Sciatic nerve (tissue), 2 donors: ENCODE results near the gene SIRT2. TPM values are rescaled to one million over a fixed set of nuclear protein-coding genes. Genes with fewer than 3 reads are reported as not detected.
"Not testable (repeated sequence)": the region's sequence is repeated elsewhere in the genome, so short reads cannot be mapped to it uniquely, and the experiment has no call there.

Experiments
- ATAC-seq: fragments of 200-7000 bp; cut with Tn5 transposase; one replicate; pipeline ENCODE4 v1.9.1; 2020; ENCODE audit warnings: mild to moderate bottlenecking, moderate library complexity
- DNase-seq: peaks from one replicate; pipeline ENCODE4 v3.0.0-alpha.2; 2020; ENCODE audit warnings: low spot score
- intact Hi-C: fragments of 100-400 bp; cut with DNase I; formaldehyde crosslinking; loops from one replicate; pipeline ENCODE4 v1.14.2; 2022
- total RNA-seq: library from RNA; stranded (reverse); fragmentation: NEBNext Ultra II Directional; extraction: Animal tissue kit (Norgen Biotek cat#: 25700); gene quantifications from one replicate; pipeline ENCODE4 v1.2.1, GENCODE V29; 2021
- donor health status: DM: no; HTN: no; CAD: no.
- donor health status: DM: no; HTN: no; CAD: no.

Gene SIRT2
- total RNA-seq: 86.4 TPM

DNA sequence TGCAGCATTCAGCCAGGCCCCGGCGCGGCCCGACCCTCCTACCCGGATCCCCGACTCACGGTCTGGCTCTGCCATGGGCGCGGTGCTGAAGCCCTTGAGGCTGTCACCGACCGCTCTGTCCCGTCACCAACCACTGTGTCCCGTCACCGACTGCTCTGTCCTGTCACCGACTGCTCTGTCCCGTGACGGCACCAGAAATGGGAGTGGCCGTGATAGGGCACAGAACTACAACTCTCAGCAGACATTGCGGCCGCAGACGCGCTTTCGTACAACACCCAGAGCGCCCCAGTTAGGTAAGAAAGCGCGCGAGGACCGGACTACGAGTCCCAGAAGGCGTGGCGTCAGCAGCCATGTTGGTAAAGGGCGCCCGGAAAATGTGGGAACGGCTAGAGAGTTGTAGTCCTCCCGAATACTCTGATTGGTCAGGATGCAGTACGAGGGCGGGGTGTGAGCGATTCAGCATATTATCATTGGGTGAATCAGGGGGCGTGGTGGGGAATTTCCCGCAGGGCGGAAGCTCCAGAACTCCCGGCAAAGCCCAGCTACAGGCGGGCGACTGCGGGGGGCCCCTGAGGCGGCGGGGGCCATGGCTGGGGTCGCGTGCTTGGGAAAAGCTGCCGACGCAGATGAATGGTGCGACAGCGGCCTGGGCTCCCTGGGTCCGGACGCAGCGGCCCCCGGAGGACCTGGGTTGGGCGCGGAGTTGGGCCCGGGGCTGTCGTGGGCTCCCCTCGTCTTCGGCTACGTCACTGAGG, at the start of gene SIRT2, which contains the start of gene NFKBIB:
Gene SIRT2 (minus strand): TSS at position 172 of the 755 bp plus-strand sequence. CDS start 97 bp downstream, at position 75.
Gene NFKBIB (plus strand): TSS at position 523 of the 755 bp plus-strand sequence. CDS start 64 bp downstream, at position 587.
- intact Hi-C loops: no loop called here
- peak; percentile 99 for ATAC-seq
- peak; percentile 99 for DNase-seq

DNA sequence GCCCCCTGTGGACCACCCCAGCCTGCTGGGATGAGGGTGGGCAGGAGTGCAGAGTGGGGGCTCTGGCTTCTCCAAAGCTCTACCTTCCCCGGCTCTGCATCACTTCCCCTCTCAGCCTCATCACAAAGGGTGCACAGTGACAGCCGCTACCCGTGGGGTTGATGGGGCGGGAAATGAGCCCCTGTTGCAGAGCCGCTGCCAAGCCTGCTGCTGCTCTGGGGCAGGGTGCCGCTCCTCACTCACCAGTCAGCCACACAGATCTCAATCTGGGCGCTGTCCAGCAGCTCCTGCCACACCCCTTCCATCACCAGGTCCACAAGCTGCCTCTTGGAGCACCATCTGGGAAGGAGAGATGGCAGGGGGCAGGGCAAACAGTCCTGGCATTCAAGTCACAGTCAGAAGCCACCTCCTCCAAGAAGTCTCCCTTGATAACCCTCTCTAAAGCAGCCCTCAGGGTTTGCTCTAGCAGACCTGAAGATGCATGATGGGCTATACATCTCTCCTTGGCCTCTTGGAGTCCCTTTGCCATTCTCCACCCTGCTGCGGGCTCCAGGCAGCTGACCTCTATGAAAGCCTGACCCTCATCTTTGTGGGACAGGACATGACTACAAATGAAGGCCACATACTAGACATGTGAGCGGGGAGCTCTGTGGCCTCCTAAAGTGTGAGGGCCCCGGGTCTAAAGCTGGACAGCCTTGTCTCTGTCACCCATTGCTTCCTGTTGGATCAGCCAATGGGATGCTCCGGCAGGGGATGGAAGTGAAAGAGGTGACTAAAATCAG, 47.0 kb upstream of the SIRT2 start:
- DNase-seq: no peak
- intact Hi-C loops: loop anchor here (10.0 kb wide), 1 partner anchor 238 kb away; no protein-coding TSS in a partner anchor
- ATAC-seq: no peak

DNA sequence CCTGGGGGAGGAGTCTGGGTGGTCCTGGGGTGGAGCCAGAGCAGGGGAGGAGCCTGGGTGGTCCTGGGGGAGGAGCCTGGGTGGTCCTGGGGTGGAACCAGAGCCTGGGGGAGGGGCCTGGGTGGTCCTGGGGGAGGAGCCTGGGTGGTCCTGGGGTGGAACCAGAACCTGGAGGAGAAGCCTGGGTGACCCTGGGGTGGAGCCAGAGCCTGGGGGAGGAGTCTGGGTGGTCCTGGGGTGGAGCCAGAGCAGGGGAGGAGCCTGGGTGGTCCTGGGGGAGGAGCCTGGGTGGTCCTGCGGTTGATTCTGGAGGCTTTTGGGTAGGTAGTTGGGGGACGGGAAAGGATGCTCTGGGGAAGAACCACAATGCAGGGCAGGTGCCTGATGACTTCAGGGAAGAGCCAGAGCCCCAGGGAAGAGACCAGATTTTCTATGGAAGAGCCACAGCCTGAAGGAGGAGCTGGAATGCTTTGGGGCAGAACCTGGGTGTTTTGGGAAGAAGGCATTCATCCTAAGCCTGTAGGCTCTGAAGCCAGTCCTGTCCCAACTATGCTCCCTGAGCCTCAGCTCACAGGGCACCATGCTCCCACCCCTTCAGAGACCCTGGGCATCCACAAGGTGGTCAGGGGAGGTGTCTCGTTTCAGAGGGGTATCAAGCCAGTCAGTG, 46.3 kb upstream of the SIRT2 start:
- intact Hi-C loops: loop anchor here (10.0 kb wide), 1 partner anchor 239 kb away; no protein-coding TSS in a partner anchor
- no peak for ATAC-seq
- no peak for DNase-seq

DNA sequence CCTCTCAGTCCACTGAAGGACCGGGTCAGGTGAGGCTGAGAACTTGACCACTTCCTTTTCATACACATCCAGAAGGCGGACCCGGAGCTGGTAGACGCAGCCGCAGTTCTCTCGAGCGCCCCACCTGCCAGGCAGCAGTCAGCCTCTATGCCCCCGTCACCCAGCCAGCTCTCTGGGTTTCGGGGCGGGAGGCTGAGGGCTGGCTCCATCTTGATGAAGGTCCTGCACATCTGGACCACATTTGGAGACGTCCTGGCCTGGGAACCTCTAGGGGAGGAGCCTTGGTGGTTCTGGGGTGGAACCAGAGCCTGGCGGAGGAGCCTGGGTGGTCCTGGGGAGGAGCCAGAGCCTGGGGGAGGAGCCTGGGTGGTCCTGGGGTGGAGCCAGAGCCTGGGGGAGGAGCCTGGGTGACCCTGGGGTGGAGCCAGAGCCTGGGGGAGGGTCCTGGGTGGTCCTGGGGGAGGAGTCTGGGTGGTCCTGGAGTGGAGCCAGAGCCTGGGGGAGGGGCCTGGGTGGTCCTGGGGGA, 45.6 kb upstream of the SIRT2 start:
- no peak for ATAC-seq
- no peak for DNase-seq
- intact Hi-C loops: loop anchor here (10.0 kb wide), 1 partner anchor 240 kb away; no protein-coding TSS in a partner anchor

DNA sequence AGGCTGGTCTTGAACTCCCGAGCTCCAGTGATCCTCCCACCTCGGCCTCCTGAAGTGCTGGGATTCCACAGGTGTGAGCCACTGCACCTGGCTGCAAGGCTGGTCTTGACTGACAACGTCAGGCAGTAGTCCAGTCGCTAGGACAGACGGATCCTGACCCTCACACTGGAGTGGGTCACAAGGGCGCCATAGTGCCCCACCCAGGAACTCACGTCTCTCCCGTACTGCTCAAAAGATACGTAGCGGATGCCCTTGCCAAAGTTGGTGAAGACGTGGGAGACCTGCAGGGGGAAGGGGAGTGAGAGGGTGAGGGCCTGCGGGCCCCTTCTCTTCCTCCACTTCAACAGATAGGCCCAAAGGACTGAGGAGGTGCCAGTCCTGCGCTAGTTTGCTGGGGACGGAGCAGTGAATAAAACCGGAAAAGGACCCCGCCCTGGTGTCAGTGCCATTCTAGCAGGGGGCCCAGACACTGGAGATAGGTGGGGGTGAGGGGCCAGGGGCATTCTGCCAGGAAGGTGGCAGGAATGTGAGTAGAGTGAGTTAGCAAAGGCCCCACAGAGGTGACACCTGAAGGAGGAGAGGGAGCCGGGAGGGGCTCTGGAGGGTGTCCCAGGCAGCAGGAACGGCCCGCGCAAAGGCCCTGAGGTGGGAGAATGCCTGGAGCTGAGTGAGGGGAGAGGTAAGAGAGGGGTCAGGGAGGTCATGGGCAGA, 43.2 kb upstream of the SIRT2 start:
- intact Hi-C loops: loop anchor here (10.0 kb wide), 1 partner anchor 242 kb away; no protein-coding TSS in a partner anchor
- peak; percentile 36 for ATAC-seq
- DNase-seq: no peak

DNA sequence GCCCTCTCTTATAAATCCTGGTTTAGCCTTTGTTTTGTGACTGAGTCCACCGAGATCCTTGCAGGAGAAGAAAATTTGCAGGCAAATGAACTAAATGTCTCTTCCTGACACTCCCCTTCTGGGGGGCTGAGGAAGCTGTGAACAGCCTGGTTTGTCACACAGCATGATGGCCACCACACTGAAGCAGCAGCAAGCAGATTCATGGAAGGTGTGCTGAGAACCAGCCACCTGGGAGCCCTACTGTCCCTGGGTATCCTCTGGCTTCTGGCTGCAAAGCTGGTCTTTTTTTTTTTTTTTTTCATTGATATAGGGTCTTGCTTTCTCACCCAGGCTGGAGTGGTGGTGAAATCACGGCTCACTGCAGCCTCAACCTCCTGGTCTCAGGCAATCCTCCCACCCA, 42.6 kb upstream of the SIRT2 start:
- intact Hi-C loops: loop anchor here (10.0 kb wide), 1 partner anchor 243 kb away; no protein-coding TSS in a partner anchor
- DNase-seq (no peak), ATAC-seq (peak; percentile 10)

DNA sequence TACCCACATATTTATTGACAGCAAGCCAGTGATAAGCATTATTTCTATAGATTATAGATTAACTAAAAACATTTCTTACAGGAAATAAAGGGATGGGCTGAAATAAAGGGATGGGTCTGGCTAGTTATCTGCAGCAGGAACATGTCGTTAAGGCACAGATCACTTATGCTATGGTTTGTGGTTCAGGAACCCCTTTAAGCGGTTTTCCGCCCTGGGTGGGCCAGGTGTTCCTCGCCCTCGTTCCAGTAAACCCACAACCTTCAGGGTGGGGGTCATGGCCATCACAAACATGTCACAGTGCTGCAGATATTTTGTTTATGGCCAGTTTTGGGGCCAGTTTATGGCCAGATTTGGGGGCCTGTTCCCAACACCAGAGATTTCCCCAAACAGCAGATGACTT, 42.0 kb upstream of the SIRT2 start:
- not testable (repeated sequence) for DNase-seq, ATAC-seq
- intact Hi-C loops: loop anchor here (10.0 kb wide), 1 partner anchor 243 kb away; no protein-coding TSS in a partner anchor

DNA sequence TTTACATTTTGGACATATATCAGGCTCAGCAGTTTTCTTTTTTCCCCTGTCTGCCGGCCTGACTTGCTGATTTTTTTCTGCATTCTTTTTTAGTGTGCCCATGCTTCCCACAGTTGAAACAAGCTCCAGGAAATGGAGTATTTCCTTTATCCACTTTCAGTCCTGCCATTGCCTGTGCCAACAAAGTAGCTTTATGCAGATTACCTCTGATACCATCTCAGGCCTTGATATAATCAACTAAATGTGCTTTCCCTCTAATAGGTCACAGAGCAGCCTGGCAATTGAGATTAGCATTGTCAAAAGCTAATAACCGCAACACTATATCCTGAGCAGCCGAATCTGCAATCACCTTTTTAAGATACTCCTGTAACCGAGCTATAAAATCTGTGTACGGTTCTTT, 40.5 kb upstream of the SIRT2 start:
- DNase-seq: no peak
- intact Hi-C loops: loop anchor here (10.0 kb wide), 1 partner anchor 245 kb away; no protein-coding TSS in a partner anchor
- ATAC-seq: no peak

DNA sequence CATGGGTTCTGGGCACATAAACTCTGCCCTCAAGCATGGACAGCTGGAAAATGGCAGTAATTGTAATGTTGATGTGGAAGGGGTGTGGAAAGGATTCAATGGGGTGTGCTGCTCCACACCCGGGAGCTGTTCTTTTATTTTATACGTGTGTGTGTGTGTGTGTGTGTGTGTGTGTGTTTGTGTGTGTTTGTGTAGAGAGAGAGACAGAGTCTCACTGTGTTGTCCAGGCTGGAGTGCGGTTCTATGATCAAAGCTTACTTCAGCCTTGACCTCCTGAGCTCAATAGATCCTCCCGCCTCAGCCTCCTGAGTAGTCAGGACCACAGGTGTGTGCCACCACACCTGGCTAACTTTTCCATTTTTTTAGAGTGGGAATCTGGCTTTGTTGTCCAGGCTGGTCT, 34.1 kb upstream of the SIRT2 start:
- no peak for ATAC-seq
- intact Hi-C loops: no loop called here

DNA sequence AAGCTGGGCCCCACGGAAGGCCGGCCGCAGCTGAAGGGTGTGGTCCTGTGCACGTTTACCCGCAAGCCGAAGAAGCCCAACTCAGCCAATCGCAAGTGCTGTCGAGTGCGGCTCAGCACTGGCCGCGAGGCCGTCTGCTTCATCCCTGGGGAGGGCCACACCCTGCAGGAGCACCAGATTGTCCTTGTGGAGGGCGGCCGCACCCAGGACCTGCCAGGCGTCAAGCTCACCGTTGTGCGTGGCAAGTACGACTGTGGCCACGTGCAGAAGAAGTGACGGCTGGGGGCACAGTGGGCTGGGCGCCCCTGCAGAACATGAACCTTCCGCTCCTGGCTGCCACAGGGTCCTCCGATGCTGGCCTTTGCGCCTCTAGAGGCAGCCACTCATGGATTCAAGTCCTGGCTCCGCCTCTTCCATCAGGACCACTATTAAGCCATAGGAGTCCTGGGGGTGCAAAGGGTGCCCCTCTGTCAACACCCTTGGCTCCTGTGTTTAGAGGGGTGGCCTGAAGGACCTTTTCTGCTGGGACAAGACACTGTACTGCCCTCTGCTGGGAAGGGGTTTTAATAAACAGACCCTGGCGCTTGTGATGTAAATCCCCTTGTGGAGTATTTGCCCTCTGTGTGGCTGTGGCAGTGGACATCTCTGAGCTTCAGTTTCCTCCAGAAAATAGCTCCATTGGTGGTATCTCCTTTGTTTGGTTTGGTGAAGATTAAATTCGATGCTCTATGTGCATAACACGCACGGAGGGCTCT, 33.2 kb upstream of the SIRT2 start:
- intact Hi-C loops: no loop called here
- DNase-seq (no peak), ATAC-seq (no peak)

More for the DNA sequence above, 34.1 kb upstream of the SIRT2 start:
- DNase-seq: no peak

DNA sequence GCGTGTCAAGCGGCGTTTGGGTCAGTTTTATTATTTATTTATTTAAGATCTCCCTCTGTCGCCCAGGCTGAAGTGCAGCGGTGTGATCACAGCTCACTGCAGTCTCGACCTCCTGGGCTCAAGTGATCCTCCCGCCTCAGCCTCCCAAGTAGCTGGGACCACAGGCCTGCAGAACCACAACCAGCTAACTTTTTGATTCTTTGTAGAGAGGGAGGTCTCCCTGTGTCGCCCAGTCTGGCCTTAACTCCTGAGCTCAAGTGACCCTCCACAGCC, 32.0 kb upstream of the SIRT2 start:
- DNase-seq (no peak), ATAC-seq (no peak)
- intact Hi-C loops: no loop called here

DNA sequence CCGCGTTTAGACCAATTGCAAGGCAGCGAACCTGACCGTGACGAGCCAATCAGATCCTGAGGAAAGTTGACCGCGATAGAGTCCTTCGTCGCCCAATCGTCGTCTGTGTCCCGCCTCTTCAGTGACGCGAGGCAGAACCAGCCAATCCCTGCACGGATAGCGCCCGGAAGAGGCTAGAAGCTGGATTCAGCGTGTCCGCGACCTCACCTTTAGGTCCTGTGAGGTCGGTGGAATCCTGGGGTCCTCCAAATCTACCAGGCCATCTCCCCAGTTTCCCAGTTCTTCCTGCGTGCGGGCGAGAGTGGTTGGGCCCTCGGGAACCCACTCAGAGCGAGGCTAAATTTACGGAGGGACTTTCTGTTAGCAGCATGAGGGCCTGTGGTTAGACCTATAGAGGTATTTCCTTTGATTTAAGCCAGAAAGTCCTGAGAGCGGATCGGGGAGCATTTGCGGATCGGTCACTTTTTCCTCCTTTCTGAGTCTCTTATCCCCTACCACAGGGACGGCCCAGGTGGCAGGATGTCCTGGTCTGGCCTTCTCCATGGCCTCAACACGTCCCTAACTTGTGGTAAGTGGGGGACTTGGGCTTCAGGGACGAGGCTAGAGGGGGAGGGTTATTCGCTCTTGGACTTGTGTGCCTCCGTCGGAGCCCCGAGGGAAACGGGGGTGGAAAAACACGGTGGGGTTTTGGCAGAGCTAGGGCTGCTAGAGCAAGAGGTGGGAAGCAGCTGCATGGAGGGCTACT, 31.5 kb upstream of the SIRT2 start, which contains the start of gene MRPS12:
Gene MRPS12 (plus strand): TSS at position 169 of the 745 bp plus-strand sequence. CDS start 351 bp downstream, at position 520.
- peak; percentile 99 for ATAC-seq
- DNase-seq: peak; percentile 99
- intact Hi-C loops: no loop called here

DNA sequence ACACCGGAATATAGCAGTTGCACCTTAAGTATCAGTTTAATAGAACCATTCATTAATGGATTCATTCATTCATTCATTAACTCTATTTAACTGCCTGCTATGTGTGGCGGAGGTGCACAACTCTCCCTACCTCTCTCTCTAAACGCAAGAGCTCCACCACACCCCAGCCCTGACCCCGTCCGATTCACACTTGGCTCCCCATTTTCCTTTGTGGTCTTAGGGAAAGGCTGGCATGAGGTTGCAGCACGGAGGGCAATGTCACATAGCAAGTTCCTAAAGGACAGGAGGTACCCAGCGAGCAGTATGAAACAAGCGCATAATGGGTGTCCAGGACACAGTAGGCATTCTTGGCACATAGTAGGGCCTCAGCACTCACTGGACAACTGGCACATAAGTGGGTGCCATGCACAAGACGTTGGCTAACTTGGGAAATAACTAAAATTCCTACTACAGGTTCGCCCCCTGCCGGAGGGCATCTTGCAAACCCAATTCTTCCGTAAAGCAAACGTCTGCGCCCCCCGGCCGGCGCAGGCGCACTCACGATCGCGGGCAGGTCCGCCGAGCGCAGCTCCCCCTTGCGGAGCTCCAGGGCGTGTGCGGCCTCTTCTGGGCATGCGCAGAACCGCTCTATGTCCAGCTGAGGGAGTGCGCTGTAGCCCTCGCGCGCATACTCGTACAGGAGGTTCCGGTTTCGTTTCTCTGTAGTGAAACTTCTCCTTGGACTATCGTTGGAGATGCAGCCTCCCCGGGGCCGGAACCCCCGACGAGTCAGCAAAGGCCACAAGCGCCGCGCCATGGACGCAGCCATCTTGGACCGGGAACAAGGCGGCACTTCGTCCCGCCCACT, 30.7 kb upstream of the SIRT2 start, which contains the start of gene SARS2:
Gene SARS2 (minus strand): TSS at position 835 of the 847 bp plus-strand sequence. CDS start 27 bp downstream, at position 808.
- peak; percentile 95 for ATAC-seq
- peak; percentile 94 for DNase-seq
- intact Hi-C loops: loop anchor here (10.0 kb wide), 1 partner anchor 415 kb away; no protein-coding TSS in a partner anchor

DNA sequence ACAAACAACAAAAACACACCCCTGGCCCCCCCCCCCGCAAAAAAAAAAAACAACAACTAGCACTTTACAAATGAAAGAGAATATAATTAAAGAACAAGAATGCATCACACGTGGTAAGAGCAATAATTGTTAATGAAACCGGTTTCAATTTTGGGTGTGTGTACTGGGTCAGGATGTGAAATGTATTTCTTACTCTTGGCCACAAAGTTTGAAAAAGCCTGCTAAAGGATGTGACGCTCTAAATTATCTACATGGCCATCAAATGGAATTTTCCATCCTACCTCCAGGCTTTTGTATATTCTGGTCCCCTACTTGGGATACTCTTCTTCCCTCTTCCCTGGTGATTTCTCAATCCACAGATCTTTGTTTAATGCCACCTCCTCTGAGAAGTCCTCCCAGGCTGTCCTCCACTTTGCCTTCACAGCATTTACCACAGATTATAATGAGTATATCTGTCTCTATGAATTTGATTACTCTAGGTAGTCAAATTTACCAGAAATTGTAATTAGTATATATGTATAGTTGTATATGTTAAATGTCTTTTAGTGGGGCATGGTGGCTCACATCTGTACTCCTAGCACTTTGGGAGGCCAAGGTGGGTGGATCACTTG, 29.1 kb upstream of the SIRT2 start:
- ATAC-seq (no peak), DNase-seq (no peak)
- intact Hi-C loops: loop anchor here (10.0 kb wide), 1 partner anchor 414 kb away; no protein-coding TSS in a partner anchor

DNA sequence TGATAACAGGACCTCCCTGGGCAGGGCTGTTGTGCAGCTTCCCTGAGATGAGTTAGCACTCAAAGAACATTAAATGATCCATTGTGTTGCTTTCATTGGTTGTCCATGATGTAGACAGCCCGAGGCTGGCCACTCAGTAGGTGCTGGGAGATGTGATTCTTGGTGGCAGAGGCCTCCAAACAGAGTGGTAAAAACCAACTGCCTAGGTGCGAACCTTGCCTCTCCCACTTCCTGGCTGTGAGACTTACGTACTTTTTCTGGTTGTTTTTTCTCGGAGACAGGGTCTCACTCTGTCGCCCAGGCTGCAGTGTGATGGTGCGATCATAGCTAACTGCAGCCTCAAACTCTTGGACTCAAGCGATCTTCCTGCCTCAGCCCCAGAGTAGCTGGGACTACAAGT, 25.0 kb upstream of the SIRT2 start:
- ATAC-seq: no peak
- intact Hi-C loops: loop anchor here (10.0 kb wide), 1 partner anchor 410 kb away; no protein-coding TSS in a partner anchor
- no peak for DNase-seq
